Activated naive CD4-positive, alpha-beta T cell treated with anti-CD3 and anti-CD28 coated beads, Interleukin-2, amount 50 U/mL, for 24 hours (primary cell): Measurements from ENCODE around the gene GPR156.

Experiments used
- H3K27ac Mint-ChIP-seq: one replicate; pipeline ENCODE4 v1.8.0; 2021; ENCODE audit warnings: mild to moderate bottlenecking, mixed read lengths
- H3K27me3 Mint-ChIP-seq: one replicate; pipeline ENCODE4 v1.8.0; 2021; ENCODE audit warnings: mixed read lengths
- H3K36me3 Mint-ChIP-seq: one replicate; pipeline ENCODE4 v1.8.0; 2021; ENCODE audit warnings: mixed read lengths
- H3K4me1 Mint-ChIP-seq: one replicate; pipeline ENCODE4 v1.8.0; 2021; ENCODE audit warnings: mixed read lengths
- H3K4me3 Mint-ChIP-seq: one replicate; pipeline ENCODE4 v1.8.0; 2021; ENCODE audit warnings: mild to moderate bottlenecking, mixed read lengths
- H3K9me3 Mint-ChIP-seq: one replicate; pipeline ENCODE4 v1.8.0; 2021; ENCODE audit warnings: mixed read lengths

The GPR156 gene

GRCh38 chr3:120142236-120142635 is 142.8 kb downstream of the GPR156 start:
- no peak overlapping the region for H3K27ac Mint-ChIP-seq
- no peaks in the 10 kb centered on the region for H3K36me3 Mint-ChIP-seq
- no peaks in the 10 kb centered on the region for H3K9me3 Mint-ChIP-seq
- H3K27me3 Mint-ChIP-seq, result no peaks in the 10 kb centered on the region
- peaks cover 16% of the 10 kb centered on the region for H3K4me1 Mint-ChIP-seq
- no peak overlapping the region for H3K4me3 Mint-ChIP-seq

DNA sequence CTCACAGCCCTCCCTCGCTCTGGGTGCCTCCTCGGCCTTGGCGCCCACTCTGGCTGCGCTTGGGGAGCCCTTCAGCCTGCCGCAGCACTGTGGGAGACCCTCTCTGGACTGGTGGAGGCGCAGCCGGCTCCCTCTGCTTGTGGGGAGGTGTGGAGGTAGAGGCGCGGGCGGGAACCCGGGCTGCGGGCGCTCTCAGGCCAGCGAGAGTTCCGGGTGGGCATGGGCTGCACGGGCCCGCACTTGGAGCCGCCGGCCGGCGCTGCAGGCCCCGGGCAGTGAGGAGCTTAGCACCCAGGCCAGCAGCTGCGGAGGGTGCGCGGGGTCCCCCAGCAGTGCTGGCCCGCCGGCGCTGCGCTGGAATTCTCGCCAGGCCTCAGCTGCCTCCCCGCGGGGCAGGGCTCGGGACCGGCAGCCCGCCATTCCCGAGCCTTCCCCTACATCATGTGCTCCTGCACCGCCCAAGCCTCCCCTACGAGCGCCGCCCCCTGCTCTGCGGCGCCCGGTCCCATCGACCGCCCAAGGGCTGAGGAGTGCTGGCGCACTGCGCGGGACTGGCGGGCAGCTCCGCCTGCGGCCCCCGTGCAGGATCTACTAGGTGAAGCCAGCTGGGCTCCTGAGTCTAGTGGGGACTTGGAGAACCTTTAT is 144.8 kb downstream of the GPR156 start:
- Mint-ChIP-seq H3K4me3 (no peak overlapping the region), H3K9me3 (no peaks in the 10 kb centered on the region), H3K4me1 (peaks cover under 1% of the 10 kb centered on the region), H3K27ac (no peak overlapping the region), H3K27me3 (no peaks in the 10 kb centered on the region), H3K36me3 (no peaks in the 10 kb centered on the region)

DNA sequence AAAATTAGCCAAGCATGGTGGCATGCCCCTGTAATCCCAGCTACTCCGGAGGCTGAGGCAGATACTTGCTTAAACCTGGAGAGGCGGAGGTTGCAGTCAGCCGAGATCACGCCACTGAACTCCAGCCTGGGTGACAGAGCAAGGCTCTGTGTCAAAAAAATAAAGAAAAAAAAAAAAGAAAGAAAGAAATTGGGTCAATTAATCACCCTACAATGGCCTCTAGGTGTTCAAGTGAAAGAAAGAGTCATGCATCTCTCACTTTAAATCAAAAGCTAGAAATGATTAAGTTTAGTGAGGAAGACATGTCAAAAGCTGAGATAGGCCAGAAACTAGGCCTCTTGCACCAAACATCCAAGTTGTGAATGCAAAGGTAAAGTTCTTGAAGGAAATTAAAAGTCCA is 145.9 kb downstream of the GPR156 start:
- Mint-ChIP-seq H3K9me3 (no peaks in the 10 kb centered on the region), H3K27me3 (no peaks in the 10 kb centered on the region), H3K27ac (no peak overlapping the region), H3K36me3 (no peaks in the 10 kb centered on the region), H3K4me3 (no peak overlapping the region), H3K4me1 (no peaks in the 10 kb centered on the region)

DNA sequence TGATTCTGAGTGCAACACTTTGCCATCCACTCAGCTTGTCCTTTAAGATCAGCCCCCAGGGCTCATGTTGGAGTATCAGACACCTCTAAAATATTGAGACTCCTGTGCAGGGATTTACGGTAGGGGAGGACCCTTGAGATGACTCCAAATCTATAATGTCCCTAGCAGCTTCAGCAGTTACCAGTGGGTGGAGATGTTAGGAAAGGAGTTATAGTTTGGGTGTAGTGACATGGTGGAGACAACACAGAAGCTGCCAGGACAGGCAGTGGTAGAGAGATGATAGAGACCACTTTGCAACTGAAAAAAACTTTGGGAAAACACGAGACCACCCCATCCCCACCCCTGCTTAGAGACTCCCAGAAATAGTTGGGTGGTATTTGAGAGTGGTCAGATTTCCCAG is 147.5 kb downstream of the GPR156 start:
- H3K27ac Mint-ChIP-seq, result no peak overlapping the region
- no peaks in the 10 kb centered on the region for H3K36me3 Mint-ChIP-seq
- H3K4me1 Mint-ChIP-seq, result no peaks in the 10 kb centered on the region
- no peaks in the 10 kb centered on the region for H3K27me3 Mint-ChIP-seq
- H3K9me3 Mint-ChIP-seq, result no peaks in the 10 kb centered on the region
- no peak overlapping the region for H3K4me3 Mint-ChIP-seq

- no peaks in the 10 kb centered on the region for H3K9me3 Mint-ChIP-seq
- H3K27ac Mint-ChIP-seq, result no peak overlapping the region
- no peaks in the 10 kb centered on the region for H3K36me3 Mint-ChIP-seq
- H3K4me1 Mint-ChIP-seq, result no peaks in the 10 kb centered on the region
- no peak overlapping the region for H3K4me3 Mint-ChIP-seq
- no peaks in the 10 kb centered on the region for H3K27me3 Mint-ChIP-seq
These were observed 154.4 kb downstream of the GPR156 start for GRCh38 chr3:120130656-120131055.

DNA sequence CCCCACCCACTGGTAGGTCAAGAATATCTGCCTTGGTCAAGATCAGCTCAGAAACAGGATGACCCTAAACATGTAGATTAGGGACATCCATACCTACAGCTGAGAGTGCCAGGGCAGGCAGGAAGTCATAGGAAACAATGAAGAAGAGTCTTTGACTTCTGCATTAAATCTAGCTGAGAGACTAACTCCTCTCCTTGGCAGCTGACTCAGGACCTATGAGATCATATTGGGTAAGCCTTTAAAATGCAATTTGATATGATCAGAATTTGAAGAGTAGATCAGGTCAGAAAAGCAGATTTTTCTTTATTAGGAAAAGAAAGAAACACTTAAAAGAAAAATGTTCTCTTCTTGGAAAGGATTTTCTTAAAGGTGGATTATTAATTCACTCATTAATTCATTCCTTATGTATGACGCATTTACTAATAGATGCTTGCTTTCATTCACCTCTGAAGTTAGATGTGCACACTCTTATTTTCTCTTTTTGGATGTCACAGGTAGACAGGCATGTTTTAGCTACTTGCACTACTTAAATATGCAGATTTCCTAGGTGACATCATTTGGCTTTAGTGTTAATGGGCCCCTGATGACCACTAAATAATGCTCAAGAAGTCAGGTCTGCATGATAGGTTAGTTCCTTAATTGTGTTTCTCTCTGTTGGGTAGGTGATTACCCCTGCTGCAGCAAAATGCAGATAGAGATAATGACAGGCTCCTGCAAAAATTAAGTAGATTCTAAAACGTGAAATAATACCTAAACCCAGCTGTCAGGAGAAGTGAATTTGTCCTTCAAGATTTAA is 155.1 kb downstream of the GPR156 start:
- Mint-ChIP-seq H3K9me3 (no peaks in the 10 kb centered on the region), H3K27me3 (no peaks in the 10 kb centered on the region), H3K4me1 (no peaks in the 10 kb centered on the region), H3K36me3 (no peaks in the 10 kb centered on the region), H3K4me3 (no peak overlapping the region), H3K27ac (no peak overlapping the region)

GRCh38 chr3:120129051-120129450 is 156.0 kb downstream of the GPR156 start:
- Mint-ChIP-seq H3K9me3 (no peaks in the 10 kb centered on the region), H3K27me3 (no peaks in the 10 kb centered on the region), H3K4me1 (no peaks in the 10 kb centered on the region), H3K27ac (no peak overlapping the region), H3K4me3 (no peak overlapping the region), H3K36me3 (no peaks in the 10 kb centered on the region)

- H3K9me3 Mint-ChIP-seq, result no peaks in the 10 kb centered on the region
- H3K36me3 Mint-ChIP-seq, result no peaks in the 10 kb centered on the region
- no peak overlapping the region for H3K27ac Mint-ChIP-seq
- H3K27me3 Mint-ChIP-seq, result no peaks in the 10 kb centered on the region
- H3K4me1 Mint-ChIP-seq, result no peaks in the 10 kb centered on the region
- H3K4me3 Mint-ChIP-seq, result no peak overlapping the region
These were observed 159.0 kb downstream of the GPR156 start for GRCh38 chr3:120125992-120126391.

DNA sequence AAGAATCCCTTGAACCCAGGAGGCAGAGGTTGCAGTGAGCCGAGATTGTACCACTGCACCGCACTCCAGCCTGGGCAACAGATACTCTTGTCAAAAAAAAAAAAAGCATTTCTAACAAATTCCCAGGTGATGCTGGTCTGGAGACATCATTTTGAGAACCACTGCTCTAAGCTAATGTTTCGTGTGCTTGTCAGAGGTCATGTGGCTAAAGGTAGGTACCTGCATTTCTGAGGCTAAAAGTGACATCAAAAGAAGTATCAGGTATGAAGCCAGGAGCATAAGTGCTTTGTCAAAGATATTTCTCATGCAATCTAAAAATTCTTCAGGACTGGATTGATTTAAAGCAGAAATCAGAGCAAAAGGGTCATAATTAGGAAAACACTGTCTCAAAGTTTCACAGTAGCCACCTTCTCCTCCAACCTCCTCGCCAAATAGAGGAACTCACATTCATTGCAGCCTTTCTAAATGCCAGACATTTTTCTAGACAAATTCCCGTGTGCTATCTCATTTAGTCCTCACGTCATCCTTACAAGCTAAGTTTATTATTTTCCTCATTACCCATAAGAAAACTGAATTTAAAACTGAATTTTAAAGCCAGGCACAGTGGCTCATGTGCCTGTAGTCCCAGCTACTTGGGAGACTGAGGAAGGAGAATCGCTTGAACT is 165.0 kb downstream of the GPR156 start:
- H3K9me3 Mint-ChIP-seq, result peaks cover 9% of the 10 kb centered on the region
- no peaks in the 10 kb centered on the region for H3K4me1 Mint-ChIP-seq
- peaks cover 2% of the 10 kb centered on the region for H3K27me3 Mint-ChIP-seq
- no peak overlapping the region for H3K27ac Mint-ChIP-seq
- H3K4me3 Mint-ChIP-seq, result no peak overlapping the region
- peaks cover 4% of the 10 kb centered on the region for H3K36me3 Mint-ChIP-seq
